GM18498 (cell line): ENCODE measurements around the gene ELAPOR1.

Experiments
- ATAC-seq: cut with Tn5 transposase; IDR thresholded peaks from one replicate; pipeline ENCODE4 v1.9.1; 2021; ENCODE audit warnings: mild to moderate bottlenecking, moderate library complexity; ENCODE audit not compliant: unreplicated experiment

The ELAPOR1 gene, protein sequence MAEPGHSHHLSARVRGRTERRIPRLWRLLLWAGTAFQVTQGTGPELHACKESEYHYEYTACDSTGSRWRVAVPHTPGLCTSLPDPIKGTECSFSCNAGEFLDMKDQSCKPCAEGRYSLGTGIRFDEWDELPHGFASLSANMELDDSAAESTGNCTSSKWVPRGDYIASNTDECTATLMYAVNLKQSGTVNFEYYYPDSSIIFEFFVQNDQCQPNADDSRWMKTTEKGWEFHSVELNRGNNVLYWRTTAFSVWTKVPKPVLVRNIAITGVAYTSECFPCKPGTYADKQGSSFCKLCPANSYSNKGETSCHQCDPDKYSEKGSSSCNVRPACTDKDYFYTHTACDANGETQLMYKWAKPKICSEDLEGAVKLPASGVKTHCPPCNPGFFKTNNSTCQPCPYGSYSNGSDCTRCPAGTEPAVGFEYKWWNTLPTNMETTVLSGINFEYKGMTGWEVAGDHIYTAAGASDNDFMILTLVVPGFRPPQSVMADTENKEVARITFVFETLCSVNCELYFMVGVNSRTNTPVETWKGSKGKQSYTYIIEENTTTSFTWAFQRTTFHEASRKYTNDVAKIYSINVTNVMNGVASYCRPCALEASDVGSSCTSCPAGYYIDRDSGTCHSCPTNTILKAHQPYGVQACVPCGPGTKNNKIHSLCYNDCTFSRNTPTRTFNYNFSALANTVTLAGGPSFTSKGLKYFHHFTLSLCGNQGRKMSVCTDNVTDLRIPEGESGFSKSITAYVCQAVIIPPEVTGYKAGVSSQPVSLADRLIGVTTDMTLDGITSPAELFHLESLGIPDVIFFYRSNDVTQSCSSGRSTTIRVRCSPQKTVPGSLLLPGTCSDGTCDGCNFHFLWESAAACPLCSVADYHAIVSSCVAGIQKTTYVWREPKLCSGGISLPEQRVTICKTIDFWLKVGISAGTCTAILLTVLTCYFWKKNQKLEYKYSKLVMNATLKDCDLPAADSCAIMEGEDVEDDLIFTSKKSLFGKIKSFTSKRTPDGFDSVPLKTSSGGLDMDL

GRCh38 chr1:109113590-109114341, at the start of gene ELAPOR1:
Gene ELAPOR1 (plus strand): TSS chr1:109114115. CDS start chr1:109114184, 69 bp downstream.
- ATAC-seq: peak; percentile 66

DNA sequence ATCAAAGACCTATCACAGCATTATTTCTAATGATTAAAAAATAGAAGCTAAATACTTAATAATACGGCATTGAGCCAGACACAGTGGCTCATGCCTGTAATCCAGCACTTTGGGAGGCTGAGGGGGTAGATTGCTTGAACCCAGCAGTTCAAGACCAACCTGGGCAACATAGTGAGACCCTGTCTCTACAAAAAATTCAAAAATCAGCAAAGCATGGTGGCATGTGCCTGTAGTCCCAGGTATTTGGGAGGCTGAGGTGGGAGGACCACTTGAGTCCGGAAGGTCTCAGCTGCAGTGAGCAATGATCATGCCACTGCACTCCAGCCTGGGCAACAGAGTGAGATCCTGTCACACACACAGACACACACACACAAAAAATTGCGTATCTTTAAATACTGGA, 48.8 kb upstream of the ELAPOR1 start:
- no peak for ATAC-seq

GRCh38 chr1:109067883-109068282, 46.0 kb upstream of the ELAPOR1 start:
- no peak for ATAC-seq

- ATAC-seq: no peak
Observed at GRCh38 chr1:109069294-109069693, 44.6 kb upstream of the ELAPOR1 start.

- peak; percentile 100 for ATAC-seq
Observed at GRCh38 chr1:109075531-109076490, 38.1 kb upstream of the ELAPOR1 start, which contains the start of gene TAF13. Gene TAF13 (minus strand): TSS chr1:109076003. CDS start chr1:109075947, 56 bp downstream.

- ATAC-seq: no peak
Observed at GRCh38 chr1:109078317-109078716, 35.6 kb upstream of the ELAPOR1 start.

DNA sequence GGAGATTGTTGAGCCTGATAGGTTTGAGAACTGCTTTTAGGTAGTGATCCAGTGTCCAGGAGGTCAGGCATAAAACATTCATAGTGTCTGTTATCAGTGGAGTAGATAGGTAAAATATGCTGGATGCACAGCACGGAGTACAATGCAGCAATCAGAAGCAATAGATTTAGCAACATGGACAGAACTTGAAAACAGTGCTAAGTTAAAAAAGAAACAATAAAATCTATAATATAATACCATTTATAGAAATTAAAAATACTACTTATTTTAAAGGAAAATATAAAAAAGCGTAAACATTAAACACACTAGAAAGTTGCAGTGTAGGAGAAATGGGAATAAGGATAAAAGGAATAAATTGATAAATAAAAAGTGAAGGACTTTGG, 34.7 kb upstream of the ELAPOR1 start:
- ATAC-seq: no peak

GRCh38 chr1:109080441-109081082, 33.4 kb upstream of the ELAPOR1 start:
- no peak for ATAC-seq

DNA sequence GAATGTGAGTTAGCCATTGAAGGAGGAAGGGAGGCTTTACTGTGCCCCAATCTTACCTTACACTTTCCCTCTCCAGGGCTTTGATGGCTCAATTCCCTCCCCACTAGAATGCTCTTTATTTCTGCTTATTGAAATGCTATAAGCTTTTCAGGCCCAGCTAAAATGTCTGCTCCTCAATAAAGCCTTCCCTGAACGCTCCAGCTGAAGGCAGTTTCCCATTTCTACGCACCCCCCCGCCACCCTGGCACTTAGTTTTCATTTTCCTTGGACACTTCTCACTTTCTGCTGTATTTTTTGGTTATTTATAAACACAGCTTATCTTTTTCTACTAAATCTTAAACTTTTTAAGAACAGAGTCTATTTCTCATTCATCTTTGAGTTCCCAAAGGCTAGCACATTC, 30.4 kb upstream of the ELAPOR1 start:
- no peak for ATAC-seq

DNA sequence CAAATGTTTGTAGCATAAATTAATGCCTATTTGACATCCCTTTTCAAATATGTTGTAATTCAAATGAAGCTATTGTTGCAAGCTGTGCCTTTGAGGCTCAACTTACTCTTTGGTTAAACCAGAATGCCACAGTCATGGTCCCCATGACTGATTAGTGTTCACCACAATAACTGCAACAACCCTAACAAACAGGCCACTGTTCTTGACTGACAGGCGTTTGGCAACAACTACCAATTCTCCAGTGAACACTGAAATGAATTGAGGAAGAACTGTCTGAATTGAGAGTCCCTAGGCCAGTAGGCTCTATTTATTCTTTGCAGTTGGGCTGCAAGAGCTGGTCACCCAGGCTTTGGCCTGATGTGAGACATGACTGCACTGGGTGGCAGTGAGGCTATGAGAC, 30.0 kb upstream of the ELAPOR1 start:
- ATAC-seq: no peak

- no peak for ATAC-seq
Observed at GRCh38 chr1:109084563-109085517, 29.1 kb upstream of the ELAPOR1 start.

- ATAC-seq: no peak
Observed at GRCh38 chr1:109089242-109090015, 24.5 kb upstream of the ELAPOR1 start.

GRCh38 chr1:109090196-109091077, 23.5 kb upstream of the ELAPOR1 start, which contains the start of gene TMEM167B:
Gene TMEM167B (plus strand): TSS chr1:109090764. CDS start chr1:109090873, 109 bp downstream.
- ATAC-seq: peak; percentile 93

GRCh38 chr1:109091078-109091838, 22.7 kb upstream of the ELAPOR1 start:
- peak; percentile 51 for ATAC-seq

DNA sequence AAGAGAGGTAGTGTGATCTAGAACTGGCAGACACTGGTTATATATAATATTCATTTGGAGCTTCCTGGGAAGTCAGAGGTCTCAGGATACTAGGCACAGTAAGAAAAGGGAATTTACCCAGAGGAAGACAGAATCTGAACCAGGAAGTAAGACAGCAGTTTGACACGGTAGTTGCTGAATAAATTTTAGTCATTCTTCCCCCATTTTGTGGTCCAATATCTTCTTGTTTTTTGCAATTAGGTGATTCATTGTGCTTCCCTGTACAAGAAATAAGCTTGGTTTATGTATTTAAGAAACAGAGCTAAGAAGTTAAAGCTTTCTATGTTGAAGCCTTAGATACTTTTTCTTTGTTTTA, 22.1 kb upstream of the ELAPOR1 start:
- no peak for ATAC-seq
